Transverse colon (tissue), 4 donors: ENCODE results near the gene FYB2. TPM values are rescaled to one million over a fixed set of nuclear protein-coding genes. Genes with fewer than 3 reads are reported as not detected.

Source experiments
- DNase-seq: peaks from one replicate; pipeline ENCODE4 v3.0.0-alpha.2; 2019
- H3K27ac ChIP-seq, 4 donors: fragments of 200-600 bp; sonication (generic); 2 replicates each; pipeline ENCODE4 v1.5.1; 2016 to 2018; ENCODE audit warnings: inconsistent platforms in 4 of 4
- H3K27me3 ChIP-seq: fragments of 200-600 bp; sonication (generic); 2 replicates; pipeline ENCODE4 v1.5.1; 2017; ENCODE audit warnings: inconsistent platforms
- H3K36me3 ChIP-seq, 4 donors: fragments of 200-600 bp; sonication (generic); 2 replicates each; pipeline ENCODE4 v1.5.1; 2017 to 2019; ENCODE audit warnings: inconsistent platforms in 4 of 4
- H3K4me1 ChIP-seq, 4 donors: fragments of 200-600 bp; sonication (generic); 2 replicates each; pipeline ENCODE4 v1.5.1; 2017 to 2020; ENCODE audit warnings: inconsistent platforms in 4 of 4
- H3K4me3 ChIP-seq, 4 donors: fragments of 200-600 bp; sonication (generic); 1 replicate in 1 of 4; 2 replicates in 3 of 4; pipeline versions ENCODE4 v1.5.1 to v1.6.1; 2017 to 2019; ENCODE audit warnings: inconsistent platforms in 4 of 4
- H3K9me3 ChIP-seq, 2 donors: fragments of 200-600 bp; sonication (generic); 2 replicates each; pipeline ENCODE4 v1.5.1; 2017 to 2019; ENCODE audit warnings: inconsistent platforms in 2 of 2
- CTCF ChIP-seq, 5 experiments: fragments of 200-600 bp in 3 of 5; fragments of 450-650 bp in 2 of 5; sonication (generic) in 3 of 5; IDR thresholded peaks; 1 replicate in 2 of 5; 2 replicates in 3 of 5; pipeline ENCODE4 v1.5.1; 2016 to 2017; ENCODE audit warnings: antibody characterized with exemption in 5 of 5, inconsistent platforms in 3 of 5, mild to moderate bottlenecking in 2 of 5, moderate library complexity in 1 of 5
- EP300 ChIP-seq: sonication (generic); formaldehyde crosslinking; IDR thresholded peaks from one replicate; pipeline ENCODE4 v1.6.1; 2017; ENCODE audit warnings: antibody characterized with exemption, low read depth
- POLR2A ChIP-seq: fragments of 450-650 bp; IDR thresholded peaks from one replicate; pipeline ENCODE4 v1.6.1; 2016; ENCODE audit warnings: antibody characterized with exemption, mild to moderate bottlenecking, moderate library complexity
- POLR2AphosphoS5 ChIP-seq, 3 donors: sonication (generic); formaldehyde crosslinking; IDR thresholded peaks; one replicate each; pipeline ENCODE4 v1.6.1; 2016; ENCODE audit warnings: antibody characterized with exemption in 3 of 3
- WGBS, 2 donors: methylation state at CpG; one replicate each; pipeline ENCODE4 v1.1.5; 2018; ENCODE audit warnings: low coverage in 1 of 2; 5-methylcytosine and 5-hydroxymethylcytosine counted together
- in situ Hi-C, 4 donors: fragments of 200-750 bp; cut with MboI; loops; one replicate each; pipeline versions ENCODE4 v1.15.0 to v1.15.1; 2017; ENCODE audit warnings: low sequenced_read_pairs in 3 of 4, low pct_ligation_motif_present in 1 of 4, low pct_unique_long_range_greater_than_20kb in 1 of 4
- intact Hi-C: fragments of 100-400 bp; cut with DNase I; formaldehyde crosslinking; loops from one replicate; pipeline ENCODE4 v1.15.1; 2023; ENCODE audit warnings: low total_unique reads
- total RNA-seq, 4 donors: library from RNA; depleted of rRNA; stranded (reverse); fragments of >200 nt; gene quantifications; one replicate each; pipeline ENCODE4 v1.1.0, GENCODE V29; 2016

The FYB2 gene
- total RNA-seq = 1 to 10 TPM; 2.4 to 7.1 (median 5.6) TPM

- in situ Hi-C loops (no loop called here), intact Hi-C loops (loop anchor here (10.0 kb wide), 1 partner anchor 1535 kb away; no protein-coding TSS in a partner anchor)
- TF ChIP-seq POLR2A (no peak), CTCF (IDR thresholded peaks at IDR 0.05) (no peak), POLR2AphosphoS5 (IDR thresholded peaks at IDR 0.05) (no peak), EP300 (no peak)
- 66% methylated on average over 7 of the region's 10 CpGs; no CpG with 5 or more reads in 1 of the 2 donors for WGBS, 2 donors
- DNase-seq = peak; percentile 35
- Histone ChIP-seq H3K4me3 (peak within 1 kb of the TSS in 1 of 4 donors; percentile 15), H3K4me1 (peaks cover 0 to 20% (median 9%) of the 10 kb centered on the region in 4 donors), H3K27ac (peak within 1 kb of the TSS in 3 of 4 donors; percentile 4 to 18 (median 8)), H3K36me3 (no peaks in the 10 kb centered on the region), H3K27me3 (no peaks in the 10 kb centered on the region), H3K9me3 (no peaks in the 10 kb centered on the region)
Measured at GRCh38 chr1:56819387-56819899, at the start of gene FYB2. FYB2 (minus strand) TSS chr1:56819404; CDS start chr1:56819290, 114 bp downstream.

GRCh38 chr1:56868761-56869160, 49.6 kb upstream of the FYB2 start:
- intact Hi-C loops = no loop called here
- no peaks in the 10 kb centered on the region for H3K36me3 ChIP-seq
- 40 to 58% methylated on average over 2 of the region's 2 CpGs for WGBS, 2 donors
- TF ChIP-seq EP300 = no peak
- TF ChIP-seq POLR2A = no peak
- no peak for TF ChIP-seq CTCF (IDR thresholded peaks at IDR 0.05)
- TF ChIP-seq POLR2AphosphoS5 (IDR thresholded peaks at IDR 0.05) = no peak
- in situ Hi-C loops = no loop called here
- no peaks in the 10 kb centered on the region for H3K9me3 ChIP-seq
- no peak for DNase-seq
- no peaks in the 10 kb centered on the region for H3K4me1 ChIP-seq
- H3K27me3 ChIP-seq = no peaks in the 10 kb centered on the region
- no peak overlapping the region for H3K4me3 ChIP-seq
- no peak overlapping the region for H3K27ac ChIP-seq

GRCh38 chr1:56867491-56867890, 48.3 kb upstream of the FYB2 start:
- WGBS, 2 donors = 75 to 84% methylated on average over 5 of the region's 5 CpGs
- H3K36me3 ChIP-seq = no peaks in the 10 kb centered on the region
- H3K4me1 ChIP-seq = no peaks in the 10 kb centered on the region
- no peaks in the 10 kb centered on the region for H3K9me3 ChIP-seq
- no peak for DNase-seq
- intact Hi-C loops (no loop called here), in situ Hi-C loops (no loop called here)
- no peak overlapping the region for H3K27ac ChIP-seq
- TF ChIP-seq POLR2A (no peak), CTCF (IDR thresholded peaks at IDR 0.05) (no peak), POLR2AphosphoS5 (IDR thresholded peaks at IDR 0.05) (no peak), EP300 (no peak)
- H3K27me3 ChIP-seq = no peaks in the 10 kb centered on the region
- no peak overlapping the region for H3K4me3 ChIP-seq

- intact Hi-C loops (no loop called here), in situ Hi-C loops (no loop called here)
- Histone ChIP-seq H3K4me3 (no peak overlapping the region), H3K9me3 (no peaks in the 10 kb centered on the region), H3K27ac (no peak overlapping the region), H3K27me3 (no peaks in the 10 kb centered on the region), H3K4me1 (no peaks in the 10 kb centered on the region), H3K36me3 (no peaks in the 10 kb centered on the region)
- WGBS, 2 donors = 53 to 57% methylated on average over 2 of the region's 2 CpGs
- DNase-seq = no peak
- no peak for TF ChIP-seq POLR2A
- no peak for TF ChIP-seq POLR2AphosphoS5 (IDR thresholded peaks at IDR 0.05)
- no peak for TF ChIP-seq EP300
- TF ChIP-seq CTCF (IDR thresholded peaks at IDR 0.05) = no peak
Measured at GRCh38 chr1:56866656-56867055, 47.5 kb upstream of the FYB2 start.
